ENCODE results near the gene AKT3. TPM values are rescaled to one million over a fixed set of nuclear protein-coding genes. Genes with fewer than 3 reads are reported as not detected.

AKT3 gene
- total RNA-seq, 1 donor from 2014 or later = 35.3 TPM

DNA sequence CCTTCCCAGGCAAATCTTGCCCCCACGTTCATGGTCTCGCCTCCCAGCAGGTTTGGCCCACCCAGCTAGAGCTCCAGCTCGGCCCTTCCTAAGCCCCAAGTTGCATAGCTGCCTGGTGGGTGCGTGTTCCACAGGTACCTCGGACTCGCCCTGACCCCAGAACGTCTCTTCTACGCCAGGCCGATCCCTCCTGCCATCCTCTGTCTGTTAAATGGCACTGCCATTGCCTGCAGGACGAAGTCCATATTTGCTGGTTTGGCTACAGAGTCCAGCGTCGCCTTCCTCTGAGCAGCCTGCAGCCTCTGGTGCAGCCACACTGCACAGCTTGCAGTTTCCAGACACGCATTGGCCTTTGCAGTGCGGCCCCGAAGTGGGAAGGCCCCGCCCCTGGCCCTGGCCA, 366.1 kb downstream of the AKT3 start:
- no peaks in the 10 kb centered on the region for H3K27me3 Mint-ChIP-seq (ENCODE audit: low read depth)
- peaks cover 14% of the 10 kb centered on the region for H3K4me1 Mint-ChIP-seq (ENCODE audit: low read depth)
- intact Hi-C loops (cut with micrococcal nuclease) = loop anchor here (5.0 kb wide), 2 partner anchors 142 to 263 kb away; no protein-coding TSS in a partner anchor
- H3K4me3 Mint-ChIP-seq (ENCODE audit: low read depth) = peak overlapping the region; percentile 64
- no peak for DNase-seq (ENCODE audit: low spot score)
- peaks cover 5% of the 10 kb centered on the region for H3K9me3 Mint-ChIP-seq
- H3K27ac Mint-ChIP-seq = no peak overlapping the region
- H3K36me3 Mint-ChIP-seq (ENCODE audit: low read depth) = no peaks in the 10 kb centered on the region

DNA sequence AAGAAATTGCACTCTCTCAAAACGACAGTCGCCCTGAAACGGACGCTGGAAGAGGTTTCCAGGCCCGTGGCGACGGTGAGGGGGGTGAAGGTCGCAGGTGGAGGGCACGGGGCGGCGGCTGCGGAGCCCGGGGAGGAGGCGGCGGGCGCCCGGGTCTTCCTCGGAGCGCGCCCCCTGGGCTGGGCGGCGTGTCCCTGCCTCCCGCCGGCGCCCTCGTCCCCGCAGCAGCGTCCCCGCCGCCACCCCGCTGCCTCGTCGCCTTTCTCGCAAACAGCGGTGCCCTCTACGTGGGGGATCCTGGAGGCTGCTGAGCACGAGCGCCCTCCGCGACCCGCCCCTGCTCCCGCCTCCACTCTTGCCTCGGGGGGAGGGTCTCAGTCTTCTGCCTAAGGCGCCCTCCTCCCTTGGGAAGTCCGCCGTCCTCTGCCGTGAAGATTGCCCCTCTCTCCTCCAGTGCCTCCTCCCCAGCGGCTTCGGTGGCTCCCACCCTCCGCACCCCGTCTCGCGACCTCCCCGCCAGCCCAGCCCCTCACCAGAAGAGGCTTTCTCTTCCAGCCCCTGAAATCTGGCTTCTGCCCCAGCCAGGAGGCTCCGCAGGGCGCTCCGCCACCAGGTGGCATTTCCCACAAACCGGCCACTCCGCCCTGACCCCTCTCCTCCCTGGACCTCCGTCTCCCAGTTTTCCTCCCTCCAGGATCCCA, 366.8 kb downstream of the AKT3 start:
- H3K27ac Mint-ChIP-seq = no peak overlapping the region
- H3K27me3 Mint-ChIP-seq (ENCODE audit: low read depth) = no peaks in the 10 kb centered on the region
- H3K4me3 Mint-ChIP-seq (ENCODE audit: low read depth) = peak overlapping the region; percentile 64
- no peak for DNase-seq (ENCODE audit: low spot score)
- H3K9me3 Mint-ChIP-seq = peaks cover 5% of the 10 kb centered on the region
- intact Hi-C loops (cut with micrococcal nuclease) = loop anchor here (5.0 kb wide), 2 partner anchors 141 to 264 kb away; no protein-coding TSS in a partner anchor
- H3K4me1 Mint-ChIP-seq (ENCODE audit: low read depth) = peaks cover 14% of the 10 kb centered on the region
- no peaks in the 10 kb centered on the region for H3K36me3 Mint-ChIP-seq (ENCODE audit: low read depth)

DNA sequence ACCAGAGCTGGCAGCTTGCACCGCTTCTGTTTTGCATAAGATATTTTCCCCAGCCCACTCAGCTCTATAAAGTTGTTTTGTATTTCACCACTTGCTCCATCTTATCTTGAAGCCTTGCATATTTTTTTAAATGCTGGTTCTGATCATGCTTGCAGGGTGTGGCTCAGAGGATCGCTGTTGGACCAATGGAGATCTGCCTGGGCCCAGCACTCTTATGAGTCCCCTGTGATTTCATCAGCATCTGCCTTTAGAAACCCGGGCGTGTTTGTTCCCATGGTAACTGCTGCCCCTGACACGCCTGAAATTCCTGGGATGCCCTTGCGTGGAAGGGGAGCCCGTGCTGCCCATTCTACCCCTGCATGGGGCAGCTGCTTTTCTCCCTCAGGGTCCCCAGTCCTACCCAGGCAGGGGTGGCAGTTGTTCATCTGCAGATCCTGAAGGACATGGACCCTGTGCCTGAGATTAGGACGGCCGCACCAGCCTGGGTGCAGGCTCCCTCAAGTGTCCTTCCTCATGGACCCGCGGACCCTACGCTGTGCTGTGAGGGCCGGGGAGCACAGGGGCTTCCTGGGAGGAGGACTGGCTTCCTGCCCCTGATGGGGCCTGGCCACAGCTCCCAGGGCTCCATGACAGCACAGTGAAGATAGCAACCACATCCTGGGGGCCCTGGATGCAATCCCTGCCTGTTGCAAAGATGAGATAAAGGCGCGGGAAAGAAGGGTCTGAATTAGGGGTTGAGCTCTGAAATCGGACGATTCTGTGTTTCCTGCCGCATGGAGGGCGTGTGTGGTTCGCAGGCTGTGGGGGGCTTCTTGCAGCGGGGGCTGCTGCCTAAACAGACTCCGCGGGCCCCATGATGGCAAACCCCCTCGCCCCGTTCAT, 367.7 kb downstream of the AKT3 start:
- no peak for DNase-seq (ENCODE audit: low spot score)
- H3K4me1 Mint-ChIP-seq (ENCODE audit: low read depth) = peaks cover 14% of the 10 kb centered on the region
- no peaks in the 10 kb centered on the region for H3K36me3 Mint-ChIP-seq (ENCODE audit: low read depth)
- H3K4me3 Mint-ChIP-seq (ENCODE audit: low read depth) = peak overlapping the region; percentile 26
- intact Hi-C loops (cut with micrococcal nuclease) = loop anchor here (5.0 kb wide), 2 partner anchors 140 to 265 kb away; no protein-coding TSS in a partner anchor
- H3K27ac Mint-ChIP-seq = no peak overlapping the region
- H3K9me3 Mint-ChIP-seq = peaks cover 5% of the 10 kb centered on the region
- no peaks in the 10 kb centered on the region for H3K27me3 Mint-ChIP-seq (ENCODE audit: low read depth)

DNA sequence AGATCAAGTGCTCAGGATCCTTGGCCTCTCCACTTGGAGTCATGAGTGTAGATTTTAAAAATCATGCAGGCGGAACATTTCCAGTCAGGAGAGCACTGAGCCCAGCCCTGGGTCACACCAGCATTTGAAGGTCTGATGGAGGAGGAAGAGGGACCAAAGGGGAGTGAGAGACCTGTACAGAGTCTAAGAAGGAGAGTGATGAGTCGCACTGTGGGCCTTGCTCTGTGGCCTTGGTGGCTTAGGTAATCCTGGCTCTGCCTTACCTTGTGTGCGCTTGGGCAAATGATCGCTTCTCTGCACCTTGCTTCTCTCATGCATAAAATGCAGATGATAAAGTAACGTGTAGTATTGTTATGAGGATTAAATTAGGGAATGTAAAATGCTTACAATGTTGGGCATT, 368.9 kb downstream of the AKT3 start:
- Mint-ChIP-seq H3K4me1 (ENCODE audit: low read depth) (peaks cover 14% of the 10 kb centered on the region), H3K27me3 (ENCODE audit: low read depth) (no peaks in the 10 kb centered on the region), H3K36me3 (ENCODE audit: low read depth) (no peaks in the 10 kb centered on the region), H3K27ac (no peak overlapping the region), H3K9me3 (peaks cover 5% of the 10 kb centered on the region), H3K4me3 (ENCODE audit: low read depth) (no peak overlapping the region)
- intact Hi-C loops (cut with micrococcal nuclease) = loop anchor here (5.0 kb wide), 2 partner anchors 139 to 266 kb away; no protein-coding TSS in a partner anchor
- no peak for DNase-seq (ENCODE audit: low spot score)

DNA sequence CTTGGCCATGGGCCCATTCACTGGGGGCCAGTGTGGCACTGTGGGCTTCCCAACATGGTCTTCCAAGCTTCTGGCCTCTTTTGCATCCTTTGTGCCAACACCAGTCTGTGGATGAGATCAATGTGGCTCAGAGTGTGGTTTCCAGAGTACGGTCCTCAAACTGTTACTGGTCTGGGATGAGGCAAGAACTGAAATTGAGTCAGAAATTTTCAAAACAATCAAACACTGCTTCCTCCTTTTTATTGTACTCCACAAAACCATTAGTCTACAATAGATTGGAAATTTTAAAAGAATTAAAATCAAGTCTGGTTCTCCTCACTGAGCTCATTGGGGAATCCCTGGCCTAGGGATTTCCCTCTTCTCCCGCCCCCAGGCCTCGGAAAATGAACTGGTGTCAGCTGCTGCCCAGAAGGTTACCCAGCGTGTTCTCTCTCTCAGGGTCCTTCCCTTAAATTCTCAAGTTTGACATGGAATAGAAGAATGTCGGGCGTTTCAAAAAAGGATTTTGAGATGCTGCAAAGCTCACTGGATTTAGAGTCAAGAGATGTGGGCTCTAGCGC, 372.2 kb downstream of the AKT3 start:
- H3K4me3 Mint-ChIP-seq (ENCODE audit: low read depth) = no peak overlapping the region
- intact Hi-C loops (cut with micrococcal nuclease) = no loop called here
- H3K4me1 Mint-ChIP-seq (ENCODE audit: low read depth) = peaks cover 16% of the 10 kb centered on the region

DNA sequence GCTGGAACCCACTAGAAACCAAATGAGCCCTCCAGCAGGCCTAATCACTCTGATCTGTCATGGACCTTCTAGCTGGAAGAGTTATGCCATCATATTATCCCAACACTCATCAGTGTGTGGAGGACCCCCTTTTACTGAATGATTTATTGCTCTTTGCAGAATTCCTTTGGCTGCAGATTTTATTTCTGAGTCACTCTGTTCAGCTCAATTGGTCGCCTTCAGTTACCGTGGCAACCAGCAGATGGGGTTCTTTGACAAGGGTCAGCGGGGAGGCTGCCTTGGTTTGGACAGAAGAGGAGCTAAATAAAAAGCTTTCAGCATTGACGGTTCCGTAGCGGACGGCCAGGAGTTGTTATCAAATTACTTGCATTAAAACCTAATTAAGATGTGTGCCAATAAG, 374.1 kb downstream of the AKT3 start:
- Mint-ChIP-seq H3K27ac (no peak overlapping the region), H3K4me3 (ENCODE audit: low read depth) (no peak overlapping the region)

More for the DNA sequence above, 372.2 kb downstream of the AKT3 start:
- Mint-ChIP-seq H3K9me3 (peaks cover 5% of the 10 kb centered on the region), H3K27me3 (ENCODE audit: low read depth) (no peaks in the 10 kb centered on the region), H3K36me3 (ENCODE audit: low read depth) (no peaks in the 10 kb centered on the region), H3K27ac (no peak overlapping the region)
- DNase-seq (ENCODE audit: low spot score) = no peak

DNA sequence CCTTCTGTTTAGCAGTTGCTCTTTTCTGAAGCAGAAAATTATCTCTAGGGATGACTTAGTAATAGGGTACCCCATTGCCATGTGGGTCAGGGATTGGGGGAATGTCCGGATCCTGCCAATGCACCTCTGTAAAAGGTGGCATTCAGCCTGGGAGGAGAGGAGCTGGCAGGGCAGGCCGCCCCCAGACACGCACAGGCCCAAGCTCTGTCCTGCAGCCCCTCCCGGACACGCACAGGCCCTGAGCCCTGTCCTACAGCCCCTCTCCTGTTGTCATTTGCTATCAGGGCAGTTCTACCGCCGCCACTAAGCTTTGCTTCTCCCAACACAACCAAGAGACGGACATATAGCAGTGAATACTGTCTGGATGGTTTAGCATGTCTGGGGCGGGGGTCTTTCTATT, 375.1 kb downstream of the AKT3 start:
- DNase-seq (ENCODE audit: low spot score) = no peak
- intact Hi-C loops (cut with micrococcal nuclease) = no loop called here
- Mint-ChIP-seq H3K9me3 (peaks cover 2% of the 10 kb centered on the region), H3K27ac (no peak overlapping the region), H3K4me3 (ENCODE audit: low read depth) (no peak overlapping the region), H3K27me3 (ENCODE audit: low read depth) (no peaks in the 10 kb centered on the region), H3K4me1 (ENCODE audit: low read depth) (peaks cover 6% of the 10 kb centered on the region), H3K36me3 (ENCODE audit: low read depth) (no peaks in the 10 kb centered on the region)

More for the DNA sequence above, 374.1 kb downstream of the AKT3 start:
- intact Hi-C loops (cut with micrococcal nuclease) = no loop called here
- H3K4me1 Mint-ChIP-seq (ENCODE audit: low read depth) = peaks cover 7% of the 10 kb centered on the region
- no peak for DNase-seq (ENCODE audit: low spot score)
- peaks cover 5% of the 10 kb centered on the region for H3K9me3 Mint-ChIP-seq
- no peaks in the 10 kb centered on the region for H3K36me3 Mint-ChIP-seq (ENCODE audit: low read depth)
- no peaks in the 10 kb centered on the region for H3K27me3 Mint-ChIP-seq (ENCODE audit: low read depth)

DNA sequence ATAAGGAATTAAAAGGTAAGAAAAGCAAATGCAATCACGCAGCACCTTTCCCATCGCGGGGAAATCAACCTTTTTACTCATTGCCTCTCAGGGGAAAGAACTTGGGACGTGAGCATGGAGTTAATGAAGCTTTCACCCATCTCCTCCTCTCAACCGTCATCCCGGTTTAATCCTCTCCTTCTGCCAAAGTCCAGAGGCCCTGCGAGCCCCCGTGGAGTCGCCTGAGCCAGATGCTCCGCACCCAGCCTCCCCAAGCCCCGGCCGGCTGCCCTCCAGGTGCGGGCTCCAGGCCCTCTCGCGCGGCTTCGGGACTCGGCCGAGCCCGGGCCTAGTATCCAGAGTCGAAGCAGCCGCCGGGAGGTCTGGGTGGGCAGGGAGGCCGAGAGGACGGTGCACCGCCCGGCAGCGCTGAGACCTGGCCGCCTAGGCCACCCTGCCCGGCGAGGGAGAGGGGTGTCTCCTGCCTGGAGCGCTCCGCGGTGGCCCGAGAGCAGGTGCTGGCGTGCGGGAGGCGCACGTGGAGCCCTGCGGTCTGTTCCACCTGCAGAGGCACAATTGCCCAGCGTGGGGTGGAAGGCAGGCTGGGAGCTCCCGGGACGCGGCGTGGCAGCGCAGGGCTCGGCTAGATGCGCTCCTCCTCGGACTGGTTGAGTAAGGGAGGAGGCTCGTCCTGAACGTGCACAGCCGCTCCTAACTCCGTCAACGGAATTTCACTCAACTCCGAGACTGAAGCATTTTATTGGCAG, 375.7 kb downstream of the AKT3 start:
- DNase-seq (ENCODE audit: low spot score) = no peak
- H3K4me1 Mint-ChIP-seq (ENCODE audit: low read depth) = peaks cover 6% of the 10 kb centered on the region
- no peak overlapping the region for H3K27ac Mint-ChIP-seq
- intact Hi-C loops (cut with micrococcal nuclease) = no loop called here
- no peaks in the 10 kb centered on the region for H3K9me3 Mint-ChIP-seq
- H3K36me3 Mint-ChIP-seq (ENCODE audit: low read depth) = no peaks in the 10 kb centered on the region
- no peaks in the 10 kb centered on the region for H3K27me3 Mint-ChIP-seq (ENCODE audit: low read depth)
- no peak overlapping the region for H3K4me3 Mint-ChIP-seq (ENCODE audit: low read depth)

DNA sequence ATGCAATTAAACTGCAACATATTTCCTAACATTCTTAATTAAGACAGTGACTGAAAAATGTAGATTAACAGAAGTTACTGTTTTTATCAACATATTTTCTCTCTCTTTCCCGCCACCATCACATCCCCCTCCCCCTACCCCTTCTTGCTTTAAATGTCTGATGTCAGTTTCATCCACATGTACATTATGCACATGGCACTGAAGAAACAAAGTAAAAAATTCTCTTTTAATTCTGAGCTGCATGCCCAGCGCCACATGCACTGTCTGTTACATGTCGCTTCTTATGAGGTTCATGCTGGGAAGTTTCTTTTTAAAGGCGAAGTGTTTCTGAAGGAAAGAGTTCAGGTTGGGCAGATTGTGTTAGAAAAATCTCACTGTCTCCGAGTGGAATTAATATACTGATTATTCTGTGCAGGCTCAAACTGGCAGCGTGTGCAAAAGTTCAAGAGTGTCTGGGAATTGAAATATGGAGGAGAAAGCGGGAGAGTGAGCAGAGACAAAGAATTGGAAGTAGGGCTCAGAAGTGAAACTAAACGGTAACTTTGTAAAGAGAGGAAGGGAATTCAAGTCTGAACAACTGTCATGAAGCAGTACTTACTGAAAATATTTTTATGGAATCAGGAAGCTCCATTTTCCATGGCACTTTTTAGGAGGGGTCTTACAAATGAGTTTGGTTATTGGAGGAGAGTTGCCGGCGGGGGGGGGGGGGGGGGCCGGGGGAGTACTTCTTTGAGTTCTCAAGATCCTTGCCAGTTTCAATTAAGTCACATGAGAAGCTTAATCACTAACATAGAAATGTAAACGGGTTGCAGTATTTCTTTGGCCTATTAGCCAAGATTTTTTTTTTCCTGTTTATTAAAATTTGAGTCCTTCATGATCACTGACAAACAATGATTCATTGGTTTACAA, 376.6 kb downstream of the AKT3 start:
- Mint-ChIP-seq H3K4me3 (ENCODE audit: low read depth) (peak overlapping the region; percentile 76), H3K36me3 (ENCODE audit: low read depth) (no peaks in the 10 kb centered on the region), H3K4me1 (ENCODE audit: low read depth) (peaks cover 6% of the 10 kb centered on the region), H3K9me3 (no peaks in the 10 kb centered on the region), H3K27me3 (ENCODE audit: low read depth) (no peaks in the 10 kb centered on the region), H3K27ac (peak overlapping the region; percentile 28)
- intact Hi-C loops (cut with micrococcal nuclease) = no loop called here
- no peak for DNase-seq (ENCODE audit: low spot score)

DNA sequence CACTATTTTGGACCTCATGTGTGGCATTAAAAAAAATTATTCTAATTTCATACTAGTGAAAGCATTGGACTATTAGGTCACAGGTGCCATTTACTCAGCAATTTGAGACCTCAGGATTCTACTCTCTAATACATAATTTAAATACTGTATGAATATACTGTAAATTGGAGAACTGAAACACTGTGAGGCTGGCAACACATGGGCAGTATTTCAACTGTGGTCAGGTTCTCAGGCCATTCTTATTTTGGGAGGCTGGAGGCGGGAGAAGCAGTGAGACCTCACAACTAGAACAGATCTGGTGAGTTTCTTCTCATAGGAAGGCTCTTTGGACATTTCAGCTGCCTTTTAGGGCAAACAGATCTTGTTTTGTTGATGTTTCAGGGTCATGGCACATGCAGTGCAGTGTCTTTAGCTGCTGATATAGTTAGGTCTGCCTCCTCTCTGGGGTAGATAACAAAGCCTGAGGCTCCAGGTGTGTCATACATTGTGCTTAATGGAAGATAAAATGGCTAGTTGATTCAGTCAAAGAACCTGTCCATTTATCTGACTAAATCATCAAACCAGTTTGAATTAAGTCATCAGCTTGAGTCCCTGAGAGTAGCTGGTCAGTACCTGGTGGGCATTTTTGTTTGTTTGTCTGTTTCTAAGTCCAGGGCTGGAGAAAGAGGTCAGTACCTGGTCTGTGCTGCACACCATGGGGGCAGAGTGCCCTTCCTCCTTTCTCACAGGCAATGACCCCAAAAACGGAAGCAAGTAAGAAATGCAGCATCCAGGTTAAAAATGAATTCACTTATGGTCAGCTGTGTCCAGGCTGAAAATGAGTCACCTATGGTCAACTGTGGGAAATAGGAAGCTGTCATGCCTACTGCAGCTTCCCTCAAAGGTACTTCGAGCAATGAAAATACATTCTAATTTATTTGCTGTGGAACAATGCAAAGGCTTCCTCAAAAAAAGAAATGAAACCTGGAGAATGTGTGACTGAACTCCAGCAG, 378.0 kb downstream of the AKT3 start:
- no peak overlapping the region for H3K4me3 Mint-ChIP-seq (ENCODE audit: low read depth)
- H3K4me1 Mint-ChIP-seq (ENCODE audit: low read depth) = peaks cover 6% of the 10 kb centered on the region
- no peak for DNase-seq (ENCODE audit: low spot score)
- no peaks in the 10 kb centered on the region for H3K36me3 Mint-ChIP-seq (ENCODE audit: low read depth)
- no peaks in the 10 kb centered on the region for H3K27me3 Mint-ChIP-seq (ENCODE audit: low read depth)
- no peaks in the 10 kb centered on the region for H3K9me3 Mint-ChIP-seq
- intact Hi-C loops (cut with micrococcal nuclease) = no loop called here
- no peak overlapping the region for H3K27ac Mint-ChIP-seq
